Endodermal cell (in vitro differentiated cells): ENCODE results near the gene SSNA1. TPM values are rescaled to one million over a fixed set of nuclear protein-coding genes. Genes with fewer than 3 reads are reported as not detected.
A peak's percentile ranks its signal among the peaks of the same experiment; 100 is the strongest.

Experiments
- DNase-seq: peaks from one replicate; pipeline ENCODE4 v3.0.0-alpha.2; 2017
- H3K27ac ChIP-seq: 2 replicates; pipeline ENCODE4 v1.5.1; 2013; ENCODE audit warnings: mild to moderate bottlenecking, low read depth, low read length, moderate library complexity
- H3K27me3 ChIP-seq: 2 replicates; pipeline ENCODE4 v1.6.1; 2013; ENCODE audit warnings: mild to moderate bottlenecking, low read length, moderate library complexity; ENCODE audit not compliant: insufficient read depth, control insufficient read depth, poor library complexity, severe bottlenecking
- H3K36me3 ChIP-seq: 2 replicates; pipeline ENCODE4 v1.7.0; 2013; ENCODE audit warnings: mild to moderate bottlenecking, low read length, moderate library complexity; ENCODE audit not compliant: control insufficient read depth, insufficient read depth
- H3K4me1 ChIP-seq: one replicate; pipeline ENCODE4 v1.7.0; 2013; ENCODE audit warnings: low read length; ENCODE audit not compliant: control insufficient read depth, insufficient read depth
- H3K4me3 ChIP-seq: 2 replicates; pipeline ENCODE4 v1.5.1; 2013; ENCODE audit warnings: mild to moderate bottlenecking, low read length, moderate library complexity
- H3K9ac ChIP-seq: 2 replicates; pipeline ENCODE4 v1.6.1; 2013; ENCODE audit warnings: mild to moderate bottlenecking, low read length, moderate library complexity; ENCODE audit not compliant: poor library complexity, severe bottlenecking; ENCODE audit errors: extremely low read depth
- H3K9me3 ChIP-seq: 2 replicates; pipeline ENCODE4 v1.6.1; 2013; ENCODE audit warnings: mild to moderate bottlenecking, low read length, moderate library complexity; ENCODE audit not compliant: control insufficient read depth
- H3K27ac Mint-ChIP-seq: 2 replicates; pipeline ENCODE4 v1.8.0; 2020; ENCODE audit warnings: mixed read lengths
- H3K27me3 Mint-ChIP-seq: 2 replicates; pipeline ENCODE4 v1.8.0; 2021; ENCODE audit warnings: mild to moderate bottlenecking, mixed read lengths; ENCODE audit not compliant: insufficient read depth
- H3K36me3 Mint-ChIP-seq: 2 replicates; pipeline ENCODE4 v1.8.0; 2020; ENCODE audit warnings: low read depth, mixed read lengths
- H3K4me1 Mint-ChIP-seq: 2 replicates; pipeline ENCODE4 v1.8.0; 2020; ENCODE audit warnings: mixed read lengths
- H3K4me3 Mint-ChIP-seq: 2 replicates; pipeline ENCODE4 v1.8.0; 2020; ENCODE audit warnings: mild to moderate bottlenecking, moderate library complexity, mixed read lengths
- H3K9me3 Mint-ChIP-seq: 2 replicates; pipeline ENCODE4 v1.8.0; 2020; ENCODE audit warnings: mild to moderate bottlenecking, mixed read lengths
- CTCF ChIP-seq: fragments of 200-600 bp; sonication (generic); conservative IDR thresholded peaks from 2 replicates; pipeline ENCODE4 v1.5.0; 2021; ENCODE audit warnings: antibody characterized with exemption, mild to moderate bottlenecking
- WGBS, 2 experiments: methylation state at CpG; one replicate each; pipeline versions ENCODE4 v1.1.5 to v1.1.7; 2013; ENCODE audit warnings: missing lambda C conversion rate in 2 of 2, mixed read lengths in 1 of 2; ENCODE audit not compliant: insufficient coverage in 1 of 2, insufficient read length in 1 of 2; 5-methylcytosine and 5-hydroxymethylcytosine counted together
- total RNA-seq, 2 donors: library from RNA; stranded (reverse); fragmentation: NEBNext Ultra II Directional in 1 of 2; extraction: Animal tissue kit (Norgen Biotek cat#: 25700) in 1 of 2; gene quantifications; 2 replicates in 1 of 2; 3 replicates in 1 of 2; pipeline ENCODE4 v1.2.1, GENCODE V29; 2021

SSNA1 gene
- total RNA-seq, 2 donors from 2014 or later, result 66.5 to 67.7 TPM

DNA sequence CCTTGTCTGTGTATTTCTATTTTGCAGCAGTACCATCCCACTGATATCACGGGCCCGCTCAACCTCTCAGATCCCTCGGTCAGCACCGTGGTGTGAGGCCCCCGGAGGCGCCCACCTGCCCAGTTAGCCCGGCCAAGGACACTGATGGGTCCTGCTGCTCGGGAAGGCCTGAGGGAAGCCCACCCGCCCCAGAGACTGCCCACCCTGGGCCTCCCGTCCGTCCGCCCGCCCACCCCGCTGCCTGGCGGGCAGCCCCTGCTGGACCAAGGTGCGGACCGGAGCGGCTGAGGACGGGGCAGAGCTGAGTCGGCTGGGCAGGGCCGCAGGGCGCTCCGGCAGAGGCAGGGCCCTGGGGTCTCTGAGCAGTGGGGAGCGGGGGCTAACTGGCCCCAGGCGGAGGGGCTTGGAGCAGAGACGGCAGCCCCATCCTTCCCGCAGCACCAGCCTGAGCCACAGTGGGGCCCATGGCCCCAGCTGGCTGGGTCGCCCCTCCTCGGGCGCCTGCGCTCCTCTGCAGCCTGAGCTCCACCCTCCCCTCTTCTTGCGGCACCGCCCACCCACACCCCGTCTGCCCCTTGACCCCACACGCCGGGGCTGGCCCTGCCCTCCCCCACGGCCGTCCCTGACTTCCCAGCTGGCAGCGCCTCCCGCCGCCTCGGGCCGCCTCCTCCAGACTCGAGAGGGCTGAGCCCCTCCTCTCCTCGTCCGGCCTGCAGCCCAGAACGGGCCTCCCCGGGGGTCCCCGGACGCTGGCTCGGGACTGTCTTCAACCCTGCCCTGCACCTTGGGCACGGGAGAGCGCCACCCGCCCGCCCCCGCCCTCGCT is 20.5 kb upstream of the SSNA1 start:
- TF ChIP-seq CTCF, result no peak
- peak; percentile 81 for DNase-seq
- no peaks in the 10 kb centered on the region for H3K36me3 ChIP-seq
- no peaks in the 10 kb centered on the region for H3K4me1 ChIP-seq
- no peak overlapping the region for H3K9ac ChIP-seq
- no peaks in the 10 kb centered on the region for H3K36me3 Mint-ChIP-seq
- H3K9me3 Mint-ChIP-seq, result no peaks in the 10 kb centered on the region
- WGBS, 2 experiments, result 15 to 17% methylated on average over 19 to 57 of the region's 57 CpGs
- no peak overlapping the region for H3K27ac ChIP-seq
- peaks cover 99% of the 10 kb centered on the region for H3K27me3 ChIP-seq
- peaks cover 86% of the 10 kb centered on the region for H3K27me3 Mint-ChIP-seq
- H3K4me1 Mint-ChIP-seq, result no peaks in the 10 kb centered on the region
- no peaks in the 10 kb centered on the region for H3K9me3 ChIP-seq
- no peak overlapping the region for H3K4me3 ChIP-seq
- peak overlapping the region; percentile 46 for H3K4me3 Mint-ChIP-seq
- no peak overlapping the region for H3K27ac Mint-ChIP-seq

DNA sequence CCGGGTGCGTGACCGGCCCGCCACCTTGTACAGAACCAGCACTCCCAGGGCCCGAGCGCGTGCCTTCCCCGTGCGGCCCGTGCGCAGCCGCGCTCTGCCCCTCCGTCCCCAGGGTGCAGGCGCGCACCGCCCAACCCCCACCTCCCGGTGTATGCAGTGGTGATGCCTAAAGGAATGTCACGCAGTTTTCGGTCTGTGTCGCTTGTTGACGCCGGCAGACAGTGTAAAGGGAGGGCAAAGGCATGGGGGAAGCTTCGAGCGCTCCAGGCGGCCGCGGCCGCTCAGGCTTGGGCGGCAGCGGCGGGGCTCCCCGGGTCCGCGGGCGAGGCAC is 19.9 kb upstream of the SSNA1 start:
- H3K4me1 Mint-ChIP-seq, result no peaks in the 10 kb centered on the region
- peak overlapping the region; percentile 46 for H3K4me3 Mint-ChIP-seq
- DNase-seq, result peak; percentile 67
- Histone ChIP-seq H3K36me3 (no peaks in the 10 kb centered on the region), H3K27me3 (peaks cover 98% of the 10 kb centered on the region), H3K27ac (no peak overlapping the region), H3K9me3 (no peaks in the 10 kb centered on the region), H3K4me3 (peak overlapping the region; percentile 65), H3K9ac (no peak overlapping the region), H3K4me1 (no peaks in the 10 kb centered on the region)
- H3K27me3 Mint-ChIP-seq, result peaks cover 86% of the 10 kb centered on the region
- H3K36me3 Mint-ChIP-seq, result no peaks in the 10 kb centered on the region
- no peak overlapping the region for H3K27ac Mint-ChIP-seq
- WGBS, 2 experiments, result 3% methylated on average over 22 to 36 of the region's 36 CpGs
- no peaks in the 10 kb centered on the region for H3K9me3 Mint-ChIP-seq
- no peak for TF ChIP-seq CTCF

DNA sequence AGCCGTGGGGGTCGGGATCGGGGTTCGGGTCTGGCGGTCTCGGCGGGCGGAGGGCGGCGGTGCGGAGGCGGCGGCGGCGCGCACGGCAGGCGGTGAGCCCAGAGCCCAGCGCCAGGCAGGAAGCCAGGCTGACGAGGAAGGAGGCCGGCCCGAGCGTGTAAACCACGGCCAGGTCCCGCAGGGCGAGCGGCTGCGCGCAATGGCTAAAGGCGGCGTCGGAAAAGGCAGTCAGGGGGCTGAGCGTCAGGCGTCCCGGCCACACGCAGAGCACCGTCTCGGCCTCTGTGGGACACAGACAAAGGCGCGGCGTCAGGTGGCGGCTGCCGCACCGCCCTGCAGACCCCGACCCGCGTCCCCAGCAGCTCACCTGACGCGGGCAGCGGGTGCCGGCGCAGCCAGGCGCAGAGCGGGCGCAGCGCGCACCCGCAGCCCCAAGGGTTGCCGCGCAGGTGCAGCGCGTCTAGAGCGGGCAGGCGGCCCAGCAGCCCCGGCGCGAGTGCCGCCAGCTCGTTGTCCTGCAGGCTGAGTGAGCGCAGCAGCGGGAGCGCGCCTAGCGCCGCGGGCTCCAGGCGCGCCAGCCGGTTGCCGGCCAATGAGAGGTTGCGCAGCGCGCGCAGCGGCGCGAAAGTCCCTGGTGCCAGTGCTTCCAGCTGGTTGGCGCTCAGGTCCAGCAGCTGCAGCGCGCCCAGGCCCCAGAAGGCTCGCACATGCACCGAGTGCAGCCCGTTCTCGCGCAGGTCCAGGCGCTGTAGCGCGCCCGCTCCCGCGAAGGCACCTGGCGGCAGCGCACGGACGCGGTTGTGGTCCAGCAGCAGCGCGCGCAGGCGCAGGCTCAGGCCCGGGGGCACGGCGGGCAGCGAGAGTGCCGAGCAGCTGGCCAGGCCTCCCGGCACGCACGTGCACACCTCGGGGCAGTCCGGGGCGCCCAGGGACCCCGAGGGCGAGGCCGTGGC is 19.3 kb upstream of the SSNA1 start:
- DNase-seq, result peak; percentile 92

More for the DNA sequence above, 19.3 kb upstream of the SSNA1 start:
- H3K27me3 Mint-ChIP-seq, result peaks cover 82% of the 10 kb centered on the region
- no peak overlapping the region for H3K27ac ChIP-seq
- no peaks in the 10 kb centered on the region for H3K36me3 ChIP-seq
- no peaks in the 10 kb centered on the region for H3K36me3 Mint-ChIP-seq
- no peaks in the 10 kb centered on the region for H3K9me3 ChIP-seq
- 1% methylated on average over 66 to 124 of the region's 124 CpGs for WGBS, 2 experiments
- no peaks in the 10 kb centered on the region for H3K4me1 Mint-ChIP-seq
- peak overlapping the region; percentile 46 for H3K4me3 Mint-ChIP-seq
- peak; percentile 29 for TF ChIP-seq CTCF
- no peaks in the 10 kb centered on the region for H3K9me3 Mint-ChIP-seq
- H3K27me3 ChIP-seq, result peaks cover 98% of the 10 kb centered on the region
- peak overlapping the region; percentile 77 for H3K4me3 ChIP-seq
- H3K9ac ChIP-seq, result no peak overlapping the region
- H3K27ac Mint-ChIP-seq, result no peak overlapping the region
- no peaks in the 10 kb centered on the region for H3K4me1 ChIP-seq
